Suprapubic skin (tissue), 4 donors: ENCODE data around the gene CDC37.
"Not testable (repeated sequence)": the region's sequence is repeated elsewhere in the genome, so short reads cannot be mapped to it uniquely, and the experiment has no call there.

Experiments used
- CTCF ChIP-seq, 2 donors: fragments of 200-600 bp in 1 of 2; fragments of 450-650 bp in 1 of 2; sonication (generic) in 1 of 2; IDR thresholded peaks; one replicate each; pipeline ENCODE4 v1.5.1; 2016 to 2019; ENCODE audit warnings: antibody characterized with exemption in 2 of 2, mild to moderate bottlenecking in 1 of 2, moderate library complexity in 1 of 2
- POLR2A ChIP-seq, 2 donors: fragments of 450-650 bp; IDR thresholded peaks; one replicate each; pipeline ENCODE4 v1.6.1; 2017; ENCODE audit warnings: antibody characterized with exemption in 2 of 2, mild to moderate bottlenecking in 2 of 2, moderate library complexity in 2 of 2
- POLR2AphosphoS5 ChIP-seq, 3 donors: sonication (generic); formaldehyde crosslinking; IDR thresholded peaks; one replicate each; pipeline ENCODE4 v1.6.1; 2017; ENCODE audit warnings: antibody characterized with exemption in 3 of 3

GRCh38 chr19:10366950-10367512 lies 36.3 kb downstream of the CDC37 start:
- not testable (repeated sequence) for TF ChIP-seq CTCF, POLR2AphosphoS5, POLR2A (IDR thresholded peaks at IDR 0.05)
